EL (cell line): ENCODE measurements around the gene MCF2L.

Experiments
- DNase-seq: peaks from one replicate; pipeline ENCODE4 v3.0.0-alpha.2; 2016

Gene MCF2L

DNA sequence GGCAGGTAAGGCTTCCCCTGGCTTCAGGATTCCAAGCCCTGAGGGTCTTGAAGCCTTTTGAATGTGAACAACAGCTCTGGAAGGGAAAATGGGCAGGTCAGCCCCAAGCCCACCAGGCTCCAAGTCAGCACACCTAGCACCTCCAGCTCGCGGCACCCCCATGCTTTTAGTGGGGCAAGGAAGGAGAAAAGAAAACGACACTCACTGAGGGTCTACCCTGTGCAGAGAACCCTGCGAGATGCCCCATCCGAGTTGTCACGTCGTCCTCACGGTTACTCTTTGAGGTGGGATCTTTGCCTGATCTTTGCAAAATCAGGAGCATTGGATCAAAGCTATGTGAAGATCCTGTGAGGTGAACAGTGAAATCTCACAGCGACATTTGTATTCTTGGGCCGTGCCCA, 147.9 kb downstream of the MCF2L start:
- no peak for DNase-seq

DNA sequence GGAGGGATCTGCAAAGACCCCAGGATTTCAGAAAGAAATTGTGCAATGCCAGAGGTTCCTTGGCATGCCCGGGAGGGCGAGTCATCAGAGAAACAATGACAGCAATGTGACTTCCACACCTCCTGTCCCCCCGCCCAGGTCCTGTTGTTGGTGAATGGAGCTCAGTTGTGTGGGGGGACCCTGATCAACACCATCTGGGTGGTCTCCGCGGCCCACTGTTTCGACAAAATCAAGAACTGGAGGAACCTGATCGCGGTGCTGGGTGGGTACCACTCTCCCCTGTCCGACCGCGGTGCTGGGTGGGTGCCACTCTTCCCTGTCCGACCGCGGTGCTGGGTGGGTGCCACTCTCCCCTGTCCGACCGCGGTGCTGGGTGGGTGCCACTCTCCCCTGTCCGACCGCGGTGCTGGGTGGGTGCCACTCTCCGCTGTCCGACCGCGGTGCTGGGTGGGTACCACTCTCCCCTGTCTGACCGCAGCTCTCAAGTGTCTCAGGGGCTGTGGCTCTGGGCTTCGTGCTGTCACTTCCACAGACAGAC, 148.4 kb downstream of the MCF2L start:
- DNase-seq, result peak; percentile 26

DNA sequence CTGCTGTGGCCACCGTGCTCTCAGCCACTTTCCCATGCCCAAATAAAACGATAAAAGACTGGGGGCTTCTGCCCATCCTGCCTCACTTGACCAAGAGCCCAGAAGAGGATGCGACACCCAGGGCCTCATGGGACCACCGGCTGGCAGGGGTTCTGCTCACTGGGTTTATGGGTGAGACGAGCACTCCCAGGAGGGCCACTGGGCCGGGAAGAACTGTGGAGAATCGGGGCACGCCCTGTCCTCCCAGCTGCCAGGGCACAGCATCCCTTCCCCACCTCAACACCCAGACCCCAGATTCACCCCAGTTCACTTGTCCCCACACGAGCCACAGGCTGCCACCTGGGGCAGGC, 148.9 kb downstream of the MCF2L start:
- DNase-seq, result no peak

DNA sequence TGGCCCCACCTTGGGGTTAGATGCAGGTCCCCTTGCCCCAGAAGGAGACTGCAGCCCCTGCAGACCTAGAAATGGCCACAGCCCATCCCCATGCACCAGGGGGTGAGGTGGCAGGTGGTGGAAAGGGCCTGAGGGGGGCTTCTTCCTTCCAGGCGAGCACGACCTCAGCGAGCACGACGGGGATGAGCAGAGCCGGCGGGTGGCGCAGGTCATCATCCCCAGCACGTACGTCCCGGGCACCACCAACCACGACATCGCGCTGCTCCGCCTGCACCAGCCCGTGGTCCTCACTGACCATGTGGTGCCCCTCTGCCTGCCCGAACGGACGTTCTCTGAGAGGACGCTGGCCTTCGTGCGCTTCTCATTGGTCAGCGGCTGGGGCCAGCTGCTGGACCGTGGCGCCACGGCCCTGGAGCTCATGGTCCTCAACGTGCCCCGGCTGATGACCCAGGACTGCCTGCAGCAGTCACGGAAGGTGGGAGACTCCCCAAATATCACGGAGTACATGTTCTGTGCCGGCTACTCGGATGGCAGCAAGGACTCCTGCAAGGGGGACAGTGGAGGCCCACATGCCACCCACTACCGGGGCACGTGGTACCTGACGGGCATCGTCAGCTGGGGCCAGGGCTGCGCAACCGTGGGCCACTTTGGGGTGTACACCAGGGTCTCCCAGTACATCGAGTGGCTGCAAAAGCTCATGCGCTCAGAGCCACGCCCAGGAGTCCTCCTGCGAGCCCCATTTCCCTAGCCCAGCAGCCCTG, 149.4 kb downstream of the MCF2L start:
- no peak for DNase-seq

- DNase-seq, result no peak
Measured at GRCh38 chr13:113119166-113119821, 150.3 kb downstream of the MCF2L start.

GRCh38 chr13:113119822-113120189, 150.8 kb downstream of the MCF2L start:
- no peak for DNase-seq

GRCh38 chr13:113120300-113121182, 151.5 kb downstream of the MCF2L start:
- no peak for DNase-seq

GRCh38 chr13:113121183-113121927, 152.3 kb downstream of the MCF2L start:
- no peak for DNase-seq

- DNase-seq, result no peak
Measured at GRCh38 chr13:113121928-113122471, 153.0 kb downstream of the MCF2L start.

GRCh38 chr13:113122550-113123225, 153.7 kb downstream of the MCF2L start, which contains the start of gene F10:
Gene F10 (plus strand): TSS chr13:113122799. CDS start chr13:113122856, 57 bp downstream.
- peak; percentile 65 for DNase-seq

- DNase-seq, result peak; percentile 9
Measured at GRCh38 chr13:113123226-113124201, 154.5 kb downstream of the MCF2L start.

DNA sequence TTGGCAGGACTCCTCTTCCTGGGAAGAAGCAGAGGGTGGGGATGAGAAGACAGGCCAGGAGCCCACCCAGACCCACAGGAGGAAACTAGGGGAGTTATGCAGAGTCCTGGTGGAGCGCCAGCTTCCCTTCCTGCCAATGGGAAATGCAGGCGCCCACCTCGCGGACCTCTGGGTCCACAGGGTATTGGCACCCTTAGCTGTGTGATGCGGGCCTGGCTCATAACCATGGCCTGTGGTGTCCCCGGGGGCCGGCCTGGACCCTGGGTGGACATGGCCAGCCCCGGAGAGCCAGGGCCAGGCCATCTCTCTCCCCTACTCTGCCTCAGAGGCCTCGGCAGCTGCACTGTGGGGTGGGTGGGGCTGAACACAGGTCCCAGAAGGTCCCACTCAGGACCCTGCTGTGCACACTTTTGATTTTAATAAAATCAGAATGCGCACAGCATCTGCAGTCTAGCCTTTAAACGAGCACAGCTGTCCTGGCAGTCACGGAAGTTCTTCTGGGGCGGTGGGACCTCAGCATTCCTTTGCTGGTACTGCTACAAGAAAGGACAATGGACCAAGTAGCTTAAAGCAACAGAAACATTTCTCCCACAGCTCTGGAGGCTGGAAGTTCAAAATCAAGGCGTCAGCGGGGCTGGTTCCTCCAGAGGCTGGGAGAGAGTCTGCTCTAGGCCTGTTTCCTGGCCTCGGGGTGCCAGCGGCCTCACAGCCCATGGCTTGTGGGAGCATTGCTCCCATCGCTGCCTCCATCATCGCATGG, 155.4 kb downstream of the MCF2L start:
- no peak for DNase-seq

GRCh38 chr13:113125506-113126264, 156.7 kb downstream of the MCF2L start:
- no peak for DNase-seq

DNA sequence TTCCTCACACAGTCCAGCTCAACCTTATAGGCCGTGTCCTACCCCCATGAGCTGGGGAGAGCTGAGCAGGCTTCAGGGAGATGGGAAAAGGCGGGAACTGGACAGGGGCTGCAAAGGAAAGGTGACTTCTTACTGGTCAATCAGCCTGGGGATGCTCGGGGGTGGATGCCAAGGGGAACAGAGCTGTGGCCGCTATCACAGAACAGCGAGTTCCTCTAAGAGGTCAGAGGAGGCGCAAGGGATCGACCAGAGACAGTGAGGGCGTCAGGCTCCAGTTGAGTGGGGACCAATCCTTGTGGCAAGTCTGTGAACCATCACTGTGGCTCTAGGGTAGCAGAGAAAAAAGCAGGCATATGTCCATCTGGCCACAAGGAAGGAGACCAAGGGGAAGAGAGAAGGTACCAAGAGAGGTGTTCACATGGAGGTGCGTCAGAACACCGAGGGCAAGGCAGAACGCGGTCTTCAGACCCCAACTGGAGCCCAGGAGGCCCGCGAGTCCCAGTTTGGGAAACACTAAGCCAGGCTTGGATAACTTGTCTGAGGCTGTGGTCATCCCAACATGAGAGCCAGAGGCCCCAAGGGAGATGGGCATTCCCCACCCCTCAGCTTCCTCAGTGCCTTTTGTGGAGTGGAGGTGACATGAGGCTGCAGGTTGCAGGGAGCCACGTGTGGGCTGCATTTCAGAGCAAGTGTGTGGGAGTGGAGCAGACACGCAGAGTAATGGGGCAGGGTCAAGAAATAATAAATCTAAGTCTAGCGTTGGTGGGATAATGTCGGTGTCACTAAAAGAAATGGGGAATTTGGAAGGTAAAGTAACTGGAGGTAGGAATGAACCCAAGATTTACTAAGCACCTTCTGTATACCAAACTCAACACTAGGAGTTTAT, 157.5 kb downstream of the MCF2L start:
- DNase-seq, result no peak

DNA sequence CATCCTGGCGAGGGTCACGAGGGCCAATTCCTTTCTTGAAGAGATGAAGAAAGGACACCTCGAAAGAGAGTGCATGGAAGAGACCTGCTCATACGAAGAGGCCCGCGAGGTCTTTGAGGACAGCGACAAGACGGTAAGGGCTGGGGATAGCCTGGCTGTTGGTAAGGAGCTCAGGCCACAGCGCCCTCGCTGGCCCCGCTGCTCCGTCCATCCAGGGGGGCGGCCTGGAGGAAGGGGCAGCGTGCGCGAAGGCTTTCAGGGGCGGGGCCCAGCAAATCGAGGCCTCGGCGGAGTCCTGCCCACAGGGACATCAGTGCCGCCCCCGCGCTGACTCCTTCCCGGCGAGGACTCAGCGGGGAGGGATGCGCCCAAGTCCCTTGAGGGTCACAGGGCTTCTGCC, 160.5 kb downstream of the MCF2L start:
- no peak for DNase-seq

GRCh38 chr13:113129921-113130750, 161.1 kb downstream of the MCF2L start:
- no peak for DNase-seq

GRCh38 chr13:113135281-113135760, 166.3 kb downstream of the MCF2L start:
- DNase-seq, result no peak
